PC-3 (cell line): Measurements from ENCODE around the gene SUGCT.

Source experiments
- EZH2 ChIP-seq: fragments of 300-600 bp; sonication (generic); IDR thresholded peaks from one replicate; pipeline ENCODE4 v1.6.1; 2017; ENCODE audit warnings: antibody characterized with exemption, mild to moderate bottlenecking, low read length; ENCODE audit not compliant: unreplicated experiment
- EZH2phosphoT487 ChIP-seq: fragments of 300-600 bp; sonication (generic); IDR thresholded peaks from 2 replicates; pipeline ENCODE4 v1.6.1; 2018; ENCODE audit warnings: mild to moderate bottlenecking, antibody characterized with exemption, low read length, borderline replicate concordance
- TF ChIP-seq, protein P1 (sequence below): fragments of 300-600 bp; sonication (generic); conservative IDR thresholded peaks from 2 replicates; pipeline ENCODE4 v1.5.1; 2017; ENCODE audit warnings: antibody characterized with exemption, low read depth, mild to moderate bottlenecking, low read length

DNA sequence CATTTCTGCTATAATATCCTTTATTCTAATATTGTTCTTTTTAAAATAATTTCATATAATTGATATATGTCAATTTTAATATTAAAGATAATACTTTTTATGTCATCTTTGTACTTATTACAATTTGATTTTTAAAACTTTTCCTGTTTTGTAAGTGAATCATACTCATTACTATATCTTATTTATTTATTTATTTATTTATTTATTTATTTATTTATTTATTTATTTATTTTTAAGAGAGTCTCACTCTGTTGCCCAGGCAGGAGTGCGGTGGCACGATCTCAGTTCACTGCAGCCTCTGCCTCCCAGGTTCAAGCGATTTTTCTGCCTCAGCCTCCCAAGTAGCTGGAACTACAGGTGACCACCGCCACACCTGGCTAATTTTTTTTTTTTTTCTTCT, 215.3 kb downstream of the SUGCT start:
- no peak for TF ChIP-seq EZH2
- TF ChIP-seq, protein P1, sequence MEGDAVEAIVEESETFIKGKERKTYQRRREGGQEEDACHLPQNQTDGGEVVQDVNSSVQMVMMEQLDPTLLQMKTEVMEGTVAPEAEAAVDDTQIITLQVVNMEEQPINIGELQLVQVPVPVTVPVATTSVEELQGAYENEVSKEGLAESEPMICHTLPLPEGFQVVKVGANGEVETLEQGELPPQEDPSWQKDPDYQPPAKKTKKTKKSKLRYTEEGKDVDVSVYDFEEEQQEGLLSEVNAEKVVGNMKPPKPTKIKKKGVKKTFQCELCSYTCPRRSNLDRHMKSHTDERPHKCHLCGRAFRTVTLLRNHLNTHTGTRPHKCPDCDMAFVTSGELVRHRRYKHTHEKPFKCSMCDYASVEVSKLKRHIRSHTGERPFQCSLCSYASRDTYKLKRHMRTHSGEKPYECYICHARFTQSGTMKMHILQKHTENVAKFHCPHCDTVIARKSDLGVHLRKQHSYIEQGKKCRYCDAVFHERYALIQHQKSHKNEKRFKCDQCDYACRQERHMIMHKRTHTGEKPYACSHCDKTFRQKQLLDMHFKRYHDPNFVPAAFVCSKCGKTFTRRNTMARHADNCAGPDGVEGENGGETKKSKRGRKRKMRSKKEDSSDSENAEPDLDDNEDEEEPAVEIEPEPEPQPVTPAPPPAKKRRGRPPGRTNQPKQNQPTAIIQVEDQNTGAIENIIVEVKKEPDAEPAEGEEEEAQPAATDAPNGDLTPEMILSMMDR, result no peak
- no peak for TF ChIP-seq EZH2phosphoT487
